Measurements from ENCODE around the gene PTPN12.
A peak's percentile ranks its signal among the peaks of the same experiment; 100 is the strongest.

Gene PTPN12

GRCh38 chr7:77579797-77580196 lies 42.7 kb downstream of the PTPN12 start:
- H3K4me3 ChIP-seq (replicated peaks; ENCODE audit: insufficient read depth, low read length): no peak overlapping the region
- no peaks in the 10 kb centered on the region for H3K27me3 ChIP-seq (ENCODE audit: insufficient read depth, poor library complexity, severe bottlenecking)
- TF ChIP-seq CTCF (IDR thresholded peaks at IDR 0.05; ENCODE audit: insufficient read depth, low read length) (no peak), GABPA (IDR thresholded peaks at IDR 0.05; ENCODE audit: low read depth) (no peak), POLR2AphosphoS5 (IDR thresholded peaks at IDR 0.05; ENCODE audit: low read depth) (no peak)
- DNase-seq (ENCODE audit: low read depth in 1 of 2, low spot score in 1 of 2): no peak
- no peak overlapping the region for H3K27ac ChIP-seq (replicated peaks)

- H3K27me3 ChIP-seq (ENCODE audit: insufficient read depth, poor library complexity, severe bottlenecking): no peaks in the 10 kb centered on the region
- TF ChIP-seq GABPA (IDR thresholded peaks at IDR 0.05; ENCODE audit: low read depth) (no peak), REST (IDR thresholded peaks at IDR 0.05; ENCODE audit: insufficient replicate concordance, low read depth) (no peak), SPI1 (IDR thresholded peaks at IDR 0.05; ENCODE audit: borderline replicate concordance, low read depth) (no peak), POLR2AphosphoS5 (IDR thresholded peaks at IDR 0.05; ENCODE audit: low read depth) (no peak), CTCF (IDR thresholded peaks at IDR 0.05; ENCODE audit: insufficient read depth, low read length) (no peak)
- peak in 1 of 2 experiments; percentile 12 for DNase-seq (ENCODE audit: low read depth in 1 of 2, low spot score in 1 of 2)
- no peak overlapping the region for H3K27ac ChIP-seq (replicated peaks)
- no peak overlapping the region for H3K4me3 ChIP-seq (replicated peaks; ENCODE audit: insufficient read depth, low read length)
These were observed 43.8 kb downstream of the PTPN12 start for GRCh38 chr7:77580762-77581350.

- H3K4me3 ChIP-seq (replicated peaks; ENCODE audit: insufficient read depth, low read length): no peak overlapping the region
- no peak overlapping the region for H3K27ac ChIP-seq (replicated peaks)
- TF ChIP-seq REST (IDR thresholded peaks at IDR 0.05; ENCODE audit: insufficient replicate concordance, low read depth) (no peak), GABPA (IDR thresholded peaks at IDR 0.05; ENCODE audit: low read depth) (no peak), POLR2AphosphoS5 (IDR thresholded peaks at IDR 0.05; ENCODE audit: low read depth) (no peak), CTCF (IDR thresholded peaks at IDR 0.05; ENCODE audit: insufficient read depth, low read length) (no peak), SPI1 (IDR thresholded peaks at IDR 0.05; ENCODE audit: borderline replicate concordance, low read depth) (no peak)
- no peaks in the 10 kb centered on the region for H3K27me3 ChIP-seq (ENCODE audit: insufficient read depth, poor library complexity, severe bottlenecking)
- DNase-seq (ENCODE audit: low read depth in 1 of 2, low spot score in 1 of 2): no peak
These were observed 50.2 kb downstream of the PTPN12 start for GRCh38 chr7:77587272-77587671.

GRCh38 chr7:77600952-77601351 lies 63.9 kb downstream of the PTPN12 start:
- H3K27ac ChIP-seq (replicated peaks): no peak overlapping the region
- TF ChIP-seq SPI1 (IDR thresholded peaks at IDR 0.05; ENCODE audit: borderline replicate concordance, low read depth) (no peak), GABPA (IDR thresholded peaks at IDR 0.05; ENCODE audit: low read depth) (no peak), CTCF (IDR thresholded peaks at IDR 0.05; ENCODE audit: insufficient read depth, low read length) (no peak), REST (IDR thresholded peaks at IDR 0.05; ENCODE audit: insufficient replicate concordance, low read depth) (no peak), POLR2AphosphoS5 (IDR thresholded peaks at IDR 0.05; ENCODE audit: low read depth) (no peak)
- no peaks in the 10 kb centered on the region for H3K27me3 ChIP-seq (ENCODE audit: insufficient read depth, poor library complexity, severe bottlenecking)
- DNase-seq (ENCODE audit: low read depth in 1 of 2, low spot score in 1 of 2): no peak
- H3K4me3 ChIP-seq (replicated peaks; ENCODE audit: insufficient read depth, low read length): no peak overlapping the region
